Measurements from ENCODE around the gene WASF2.
"Not testable (repeated sequence)": the region's sequence is repeated elsewhere in the genome, so short reads cannot be mapped to it uniquely, and the experiment has no call there.

The WASF2 gene

DNA sequence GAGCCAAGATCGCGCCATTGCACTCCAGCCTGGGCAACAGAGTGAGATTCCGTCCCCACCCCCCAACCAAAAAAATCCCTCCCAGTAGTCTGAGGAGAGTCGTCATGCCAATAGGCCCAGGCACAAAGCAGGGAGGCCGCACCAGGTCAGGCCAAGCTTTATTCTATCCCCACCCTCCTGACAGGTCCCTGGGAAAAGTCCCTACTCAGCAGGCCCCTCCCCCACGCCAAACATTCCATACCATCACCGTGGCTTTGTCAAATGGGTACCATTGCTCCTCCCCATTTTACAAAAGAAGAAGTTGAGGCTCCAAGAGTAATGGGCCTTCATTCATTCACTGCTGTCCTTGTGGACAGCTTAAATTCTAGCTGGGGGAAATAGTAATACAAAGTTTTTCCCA, 92.2 kb downstream of the WASF2 start:
- no peak for DNase-seq (ENCODE audit: low read depth)

- DNase-seq (ENCODE audit: low read depth) = no peak
Observed at GRCh38 chr1:27397110-27397509, 92.9 kb downstream of the WASF2 start.

DNA sequence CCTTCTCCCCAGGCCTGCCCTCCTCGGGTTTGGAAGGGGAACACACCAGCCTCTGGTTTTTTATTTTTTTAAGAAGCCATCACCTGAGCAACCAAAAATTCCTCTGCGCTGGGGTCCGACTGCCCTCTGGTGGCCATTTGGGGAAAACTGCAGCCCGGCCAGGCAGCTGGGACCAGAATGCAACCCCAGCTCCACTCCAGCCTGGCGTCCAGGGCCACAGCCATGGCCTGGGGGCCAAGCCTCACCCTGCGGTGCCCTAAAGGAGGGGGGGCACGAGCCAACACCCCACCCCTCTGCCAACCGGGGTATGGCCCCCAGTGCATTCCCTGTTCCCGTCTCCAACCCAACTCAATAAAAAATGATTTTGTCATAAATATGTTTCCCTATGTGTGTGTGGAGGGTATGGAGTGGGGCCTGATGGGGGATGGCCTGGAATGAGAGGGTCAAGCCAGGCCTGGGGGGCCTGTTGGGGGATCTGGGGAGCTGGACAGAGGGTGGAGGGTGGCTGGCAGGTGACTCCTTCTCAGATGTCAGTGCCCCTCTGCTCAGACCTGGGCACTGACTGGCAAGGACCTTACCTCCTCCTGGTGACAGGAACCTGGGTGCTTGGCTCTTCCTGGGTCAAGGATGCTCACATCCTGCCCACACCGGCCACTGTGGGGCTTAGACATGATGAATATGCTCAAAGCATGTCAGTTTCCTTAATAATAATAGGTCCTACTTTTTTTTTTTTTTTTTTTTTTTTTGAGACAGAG, 94.3 kb downstream of the WASF2 start:
- DNase-seq (ENCODE audit: low read depth) = peak; percentile 69

DNA sequence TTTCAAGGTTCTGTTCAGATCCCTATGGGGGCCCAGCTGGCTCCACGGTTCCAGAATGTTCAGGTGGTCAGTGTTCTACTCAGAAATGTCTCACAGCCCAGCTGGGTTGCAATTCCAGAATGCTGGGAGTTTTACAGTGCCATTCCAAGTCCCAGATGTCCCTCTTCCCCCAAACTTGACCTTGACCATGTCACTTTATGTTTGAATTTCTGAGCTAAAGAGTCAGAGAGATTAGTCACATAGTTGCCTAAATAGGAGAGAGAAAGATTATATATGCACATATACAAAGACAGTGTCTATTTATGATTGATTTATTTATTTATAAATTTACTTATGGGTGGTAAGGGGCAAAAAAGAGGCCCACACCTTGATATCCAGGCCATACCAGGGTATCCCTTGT, 95.0 kb downstream of the WASF2 start:
- DNase-seq (ENCODE audit: low read depth) = no peak

DNA sequence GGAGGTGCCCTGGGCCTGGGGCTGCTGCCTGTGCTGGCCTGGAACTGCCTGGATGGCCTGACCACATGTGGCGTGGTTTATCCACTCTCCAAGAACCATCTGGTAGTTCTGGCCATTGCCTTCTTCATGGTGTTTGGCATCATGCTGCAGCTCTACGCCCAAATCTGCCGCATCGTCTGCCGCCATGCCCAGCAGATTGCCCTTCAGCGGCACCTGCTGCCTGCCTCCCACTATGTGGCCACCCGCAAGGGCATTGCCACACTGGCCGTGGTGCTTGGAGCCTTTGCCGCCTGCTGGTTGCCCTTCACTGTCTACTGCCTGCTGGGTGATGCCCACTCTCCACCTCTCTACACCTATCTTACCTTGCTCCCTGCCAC, 95.7 kb downstream of the WASF2 start:
- DNase-seq (ENCODE audit: low read depth) = no peak

GRCh38 chr1:27393641-27394281, 96.2 kb downstream of the WASF2 start:
- no peak for DNase-seq (ENCODE audit: low read depth)

DNA sequence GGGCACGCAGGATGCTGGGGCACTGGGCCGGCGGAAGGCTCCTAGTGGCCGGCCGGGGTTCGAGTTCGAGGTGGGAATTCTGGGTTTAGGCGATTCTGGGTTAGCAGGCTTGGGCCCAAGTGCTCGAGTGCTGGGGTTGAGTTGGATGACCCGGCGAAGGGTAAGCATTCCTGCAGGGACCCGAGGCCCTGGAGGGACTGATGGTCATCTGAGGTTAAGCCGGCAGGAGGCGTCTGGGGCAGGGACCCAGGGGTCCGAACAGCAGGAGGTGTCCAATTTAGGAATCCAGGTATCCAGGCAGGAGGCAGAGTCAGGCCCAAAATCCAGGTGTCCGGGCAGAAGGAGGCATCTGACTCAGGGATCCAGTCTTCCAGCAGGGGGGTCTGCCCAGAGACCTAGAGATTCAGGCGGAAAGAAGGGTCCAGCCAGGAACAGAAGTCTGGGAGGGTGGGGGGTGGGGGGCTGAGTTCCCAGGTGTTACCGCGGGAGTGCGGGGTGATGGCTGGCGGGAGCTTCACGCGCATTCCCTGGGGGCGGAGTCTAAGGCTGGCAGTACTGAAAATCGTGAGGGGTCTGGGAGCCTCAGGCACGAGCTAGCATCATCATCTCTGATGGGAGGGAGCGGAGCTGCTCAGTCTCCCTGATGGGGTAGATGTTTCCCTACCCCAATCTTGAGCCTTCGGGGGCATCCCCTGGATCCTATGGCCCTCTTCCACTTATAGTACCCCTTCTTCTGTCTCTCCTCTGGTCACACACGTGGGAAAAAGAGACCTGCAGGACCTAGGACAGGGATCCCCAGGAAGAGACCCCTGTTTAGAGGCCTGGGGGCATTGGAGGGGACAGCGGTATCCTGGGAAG, 97.0 kb downstream of the WASF2 start:
- no peak for DNase-seq (ENCODE audit: low read depth)

GRCh38 chr1:27392096-27392777, 97.7 kb downstream of the WASF2 start, which contains the start of gene GPR3:
Gene GPR3, plus strand, starts transcription at chr1:27392622. Its CDS starts 1,177 bp downstream, at chr1:27393799.
- DNase-seq (ENCODE audit: low read depth) = peak; percentile 90

- DNase-seq (ENCODE audit: low read depth) = no peak
Observed at GRCh38 chr1:27391511-27392095, 98.4 kb downstream of the WASF2 start.

GRCh38 chr1:27388337-27389005, 101.5 kb downstream of the WASF2 start:
- peak; percentile 75 for DNase-seq (ENCODE audit: low read depth)

- not testable (repeated sequence) for DNase-seq (ENCODE audit: low read depth)
Observed at GRCh38 chr1:27384797-27385196, 105.2 kb downstream of the WASF2 start.

GRCh38 chr1:27383661-27384060, 106.3 kb downstream of the WASF2 start:
- DNase-seq (ENCODE audit: low read depth) = no peak

GRCh38 chr1:27383039-27383605, 106.8 kb downstream of the WASF2 start, which contains the start of gene CD164L2:
Gene CD164L2, minus strand, starts transcription at chr1:27383333. Its CDS starts 94 bp downstream, at chr1:27383239.
- no peak for DNase-seq (ENCODE audit: low read depth)

DNA sequence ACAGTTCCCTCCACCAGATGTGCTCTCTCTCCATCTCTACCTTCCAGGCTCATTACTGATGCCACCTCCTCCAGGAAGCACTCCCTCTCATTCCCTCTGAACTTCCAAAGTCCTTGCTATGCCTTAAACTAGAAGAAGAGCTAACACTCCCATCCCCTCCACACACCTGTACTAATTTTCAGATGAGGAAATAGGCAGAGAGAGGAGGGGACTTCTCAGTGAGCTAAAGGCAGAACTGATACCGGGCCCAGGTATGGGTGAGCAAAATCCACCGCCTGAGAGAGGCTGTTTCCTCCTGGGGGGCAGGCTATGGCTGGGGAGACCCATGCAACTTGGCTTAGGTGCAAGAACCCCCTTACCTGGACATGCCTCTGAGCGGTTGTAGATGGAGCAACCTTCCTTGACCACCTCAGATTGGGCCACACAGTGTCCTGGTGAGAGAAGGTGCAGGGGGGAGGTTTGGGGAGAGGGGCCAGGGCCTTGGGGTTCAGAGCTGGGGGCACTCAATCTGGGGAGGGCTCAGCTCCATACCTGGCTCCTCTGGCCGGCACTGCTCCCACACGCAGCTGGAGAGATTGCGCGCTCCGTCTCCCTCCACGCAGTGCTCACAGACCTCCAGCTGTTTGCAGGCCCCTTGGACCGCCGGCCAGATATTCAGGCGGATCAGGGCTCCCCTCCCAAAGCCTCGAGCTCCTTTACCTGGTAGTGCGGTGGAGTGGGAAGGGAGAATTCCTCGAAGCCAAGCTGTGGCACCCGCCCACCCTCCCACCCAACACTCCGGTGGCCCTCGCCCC, 107.8 kb downstream of the WASF2 start:
- no peak for DNase-seq (ENCODE audit: low read depth)

GRCh38 chr1:27380766-27381733, 108.9 kb downstream of the WASF2 start:
- DNase-seq (ENCODE audit: low read depth) = no peak

DNA sequence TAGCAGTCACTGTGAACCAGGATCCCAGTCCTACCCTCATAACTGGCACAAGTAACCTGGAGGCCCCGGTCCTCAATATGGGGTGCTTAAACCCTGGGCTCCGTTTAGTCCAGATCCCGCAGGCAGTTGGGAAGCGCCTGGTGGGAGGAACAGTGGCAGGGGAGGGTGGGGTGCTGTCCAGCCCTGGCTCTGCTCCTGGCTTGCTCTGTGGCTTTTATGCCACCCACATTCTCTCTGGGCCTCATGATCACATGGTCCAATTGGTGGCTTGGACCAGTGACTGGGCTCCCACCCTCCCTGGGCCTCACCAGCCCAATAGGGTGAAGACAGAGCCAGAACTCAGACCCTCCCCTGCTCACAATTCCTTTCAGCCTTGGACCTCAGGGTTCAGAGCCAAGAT, 109.7 kb downstream of the WASF2 start:
- DNase-seq (ENCODE audit: low read depth) = no peak

GRCh38 chr1:27379564-27380122, 110.3 kb downstream of the WASF2 start:
- no peak for DNase-seq (ENCODE audit: low read depth)

GRCh38 chr1:27377760-27378495, 112.0 kb downstream of the WASF2 start:
- no peak for DNase-seq (ENCODE audit: low read depth)
